ENCODE results near the gene CMTM8. TPM values are rescaled to one million over a fixed set of nuclear protein-coding genes. Genes with fewer than 3 reads are reported as not detected.

Gene CMTM8
- total and polyA plus RNA-seq, 4 donors, result 0.89 to 4.6 (median 2.8) TPM

GRCh38 chr3:32340039-32340438, 101.6 kb downstream of the CMTM8 start:
- Histone ChIP-seq H3K4me1 (ENCODE audit: control insufficient read depth, insufficient read depth, low read length) (no peaks in the 10 kb centered on the region), H3K4me3 (ENCODE audit: low read depth, low read length) (no peak overlapping the region), H3K27me3 (ENCODE audit: control insufficient read depth, insufficient read depth, low read length) (no peaks in the 10 kb centered on the region), H3K36me3 (ENCODE audit: control insufficient read depth, insufficient read depth, low read length) (no peaks in the 10 kb centered on the region), H3K9me3 (ENCODE audit: control insufficient read depth, insufficient read depth, low read length) (no peaks in the 10 kb centered on the region), H3K27ac (ENCODE audit: low read depth, low read length) (no peak overlapping the region)
- WGBS (ENCODE audit: insufficient coverage), result 25% methylated on average over 4 of the region's 6 CpGs
- peak in 5 of 6 donors; percentile 35 to 93 (median 54) for DNase-seq (ENCODE audit: low read depth in 4 of 6, low spot score in 6 of 6)

- H3K27me3 ChIP-seq (ENCODE audit: control insufficient read depth, insufficient read depth, low read length), result no peaks in the 10 kb centered on the region
- H3K27ac ChIP-seq (ENCODE audit: low read depth, low read length), result no peak overlapping the region
- H3K36me3 ChIP-seq (ENCODE audit: control insufficient read depth, insufficient read depth, low read length), result no peaks in the 10 kb centered on the region
- 65% methylated on average over 6 of the region's 7 CpGs for WGBS (ENCODE audit: insufficient coverage)
- no peak overlapping the region for H3K4me3 ChIP-seq (ENCODE audit: low read depth, low read length)
- H3K9me3 ChIP-seq (ENCODE audit: control insufficient read depth, insufficient read depth, low read length), result no peaks in the 10 kb centered on the region
- DNase-seq (ENCODE audit: low read depth in 4 of 6, low spot score in 6 of 6), result peak in 2 of 6 donors; percentile 41 to 58
- H3K4me1 ChIP-seq (ENCODE audit: control insufficient read depth, insufficient read depth, low read length), result no peaks in the 10 kb centered on the region
These were observed 102.3 kb downstream of the CMTM8 start for GRCh38 chr3:32340611-32341365.

GRCh38 chr3:32347343-32348125, 109.1 kb downstream of the CMTM8 start:
- H3K27ac ChIP-seq (ENCODE audit: low read depth, low read length), result no peak overlapping the region
- H3K36me3 ChIP-seq (ENCODE audit: control insufficient read depth, insufficient read depth, low read length), result no peaks in the 10 kb centered on the region
- WGBS (ENCODE audit: insufficient coverage), result 41% methylated on average over 10 of the region's 11 CpGs
- no peaks in the 10 kb centered on the region for H3K4me1 ChIP-seq (ENCODE audit: control insufficient read depth, insufficient read depth, low read length)
- H3K27me3 ChIP-seq (ENCODE audit: control insufficient read depth, insufficient read depth, low read length), result peaks cover 3% of the 10 kb centered on the region
- no peak overlapping the region for H3K4me3 ChIP-seq (ENCODE audit: low read depth, low read length)
- no peaks in the 10 kb centered on the region for H3K9me3 ChIP-seq (ENCODE audit: control insufficient read depth, insufficient read depth, low read length)
- DNase-seq (ENCODE audit: low read depth in 4 of 6, low spot score in 6 of 6), result no peak

- H3K27ac ChIP-seq (ENCODE audit: low read depth, low read length), result no peak overlapping the region
- no CpG with 5 or more reads among the region's 2 CpGs for WGBS (ENCODE audit: insufficient coverage)
These were observed 110.7 kb downstream of the CMTM8 start for GRCh38 chr3:32349184-32349583.

GRCh38 chr3:32352563-32352962, 114.1 kb downstream of the CMTM8 start:
- Histone ChIP-seq H3K27me3 (ENCODE audit: control insufficient read depth, insufficient read depth, low read length) (peaks cover 3% of the 10 kb centered on the region), H3K27ac (ENCODE audit: low read depth, low read length) (no peak overlapping the region), H3K36me3 (ENCODE audit: control insufficient read depth, insufficient read depth, low read length) (no peaks in the 10 kb centered on the region), H3K9me3 (ENCODE audit: control insufficient read depth, insufficient read depth, low read length) (no peaks in the 10 kb centered on the region), H3K4me3 (ENCODE audit: low read depth, low read length) (no peak overlapping the region), H3K4me1 (ENCODE audit: control insufficient read depth, insufficient read depth, low read length) (no peaks in the 10 kb centered on the region)
- no peak for DNase-seq (ENCODE audit: low read depth in 4 of 6, low spot score in 6 of 6)

More at GRCh38 chr3:32349184-32349583, 110.7 kb downstream of the CMTM8 start:
- DNase-seq (ENCODE audit: low read depth in 4 of 6, low spot score in 6 of 6), result no peak
- no peaks in the 10 kb centered on the region for H3K36me3 ChIP-seq (ENCODE audit: control insufficient read depth, insufficient read depth, low read length)
- H3K4me3 ChIP-seq (ENCODE audit: low read depth, low read length), result no peak overlapping the region
- H3K27me3 ChIP-seq (ENCODE audit: control insufficient read depth, insufficient read depth, low read length), result peaks cover 3% of the 10 kb centered on the region
- H3K9me3 ChIP-seq (ENCODE audit: control insufficient read depth, insufficient read depth, low read length), result no peaks in the 10 kb centered on the region
- H3K4me1 ChIP-seq (ENCODE audit: control insufficient read depth, insufficient read depth, low read length), result no peaks in the 10 kb centered on the region

GRCh38 chr3:32353351-32353750, 114.9 kb downstream of the CMTM8 start:
- 90% methylated on average over 1 of the region's 2 CpGs for WGBS (ENCODE audit: insufficient coverage)
- H3K9me3 ChIP-seq (ENCODE audit: control insufficient read depth, insufficient read depth, low read length), result no peaks in the 10 kb centered on the region
- DNase-seq (ENCODE audit: low read depth in 4 of 6, low spot score in 6 of 6), result peak in 1 of 6 donors; percentile 61
- no peaks in the 10 kb centered on the region for H3K4me1 ChIP-seq (ENCODE audit: control insufficient read depth, insufficient read depth, low read length)
- H3K27me3 ChIP-seq (ENCODE audit: control insufficient read depth, insufficient read depth, low read length), result peaks cover 3% of the 10 kb centered on the region
- H3K36me3 ChIP-seq (ENCODE audit: control insufficient read depth, insufficient read depth, low read length), result no peaks in the 10 kb centered on the region
- H3K27ac ChIP-seq (ENCODE audit: low read depth, low read length), result no peak overlapping the region
- H3K4me3 ChIP-seq (ENCODE audit: low read depth, low read length), result no peak overlapping the region

GRCh38 chr3:32354362-32354778, 115.9 kb downstream of the CMTM8 start:
- H3K4me3 ChIP-seq (ENCODE audit: low read depth, low read length), result no peak overlapping the region
- DNase-seq (ENCODE audit: low read depth in 4 of 6, low spot score in 6 of 6), result peak in 1 of 6 donors; percentile 19

GRCh38 chr3:32355751-32356291, 117.3 kb downstream of the CMTM8 start:
- Histone ChIP-seq H3K27ac (ENCODE audit: low read depth, low read length) (no peak overlapping the region), H3K4me1 (ENCODE audit: control insufficient read depth, insufficient read depth, low read length) (no peaks in the 10 kb centered on the region), H3K27me3 (ENCODE audit: control insufficient read depth, insufficient read depth, low read length) (peaks cover 3% of the 10 kb centered on the region), H3K36me3 (ENCODE audit: control insufficient read depth, insufficient read depth, low read length) (no peaks in the 10 kb centered on the region), H3K9me3 (ENCODE audit: control insufficient read depth, insufficient read depth, low read length) (no peaks in the 10 kb centered on the region), H3K4me3 (ENCODE audit: low read depth, low read length) (no peak overlapping the region)
- WGBS (ENCODE audit: insufficient coverage), result 94% methylated on average over 5 of the region's 8 CpGs
- no peak for DNase-seq (ENCODE audit: low read depth in 4 of 6, low spot score in 6 of 6)

More at GRCh38 chr3:32354362-32354778, 115.9 kb downstream of the CMTM8 start:
- 21% methylated on average over 6 of the region's 8 CpGs for WGBS (ENCODE audit: insufficient coverage)
- Histone ChIP-seq H3K27ac (ENCODE audit: low read depth, low read length) (no peak overlapping the region), H3K4me1 (ENCODE audit: control insufficient read depth, insufficient read depth, low read length) (no peaks in the 10 kb centered on the region), H3K36me3 (ENCODE audit: control insufficient read depth, insufficient read depth, low read length) (no peaks in the 10 kb centered on the region), H3K9me3 (ENCODE audit: control insufficient read depth, insufficient read depth, low read length) (no peaks in the 10 kb centered on the region), H3K27me3 (ENCODE audit: control insufficient read depth, insufficient read depth, low read length) (peaks cover 3% of the 10 kb centered on the region)

- no peaks in the 10 kb centered on the region for H3K36me3 ChIP-seq (ENCODE audit: control insufficient read depth, insufficient read depth, low read length)
These were observed 121.4 kb downstream of the CMTM8 start for GRCh38 chr3:32359766-32360492.

More at GRCh38 chr3:32359766-32360492, 121.4 kb downstream of the CMTM8 start:
- DNase-seq (ENCODE audit: low read depth in 4 of 6, low spot score in 6 of 6), result no peak
- H3K4me3 ChIP-seq (ENCODE audit: low read depth, low read length), result no peak overlapping the region
- H3K27me3 ChIP-seq (ENCODE audit: control insufficient read depth, insufficient read depth, low read length), result no peaks in the 10 kb centered on the region
- no peaks in the 10 kb centered on the region for H3K9me3 ChIP-seq (ENCODE audit: control insufficient read depth, insufficient read depth, low read length)
- H3K4me1 ChIP-seq (ENCODE audit: control insufficient read depth, insufficient read depth, low read length), result no peaks in the 10 kb centered on the region
- no CpG with 5 or more reads among the region's 5 CpGs for WGBS (ENCODE audit: insufficient coverage)
- no peak overlapping the region for H3K27ac ChIP-seq (ENCODE audit: low read depth, low read length)

Measured in spinal cord (tissue), 10 donors.